K562 (cell line): Measurements from ENCODE around the gene INVS. TPM values are rescaled to one million over a fixed set of nuclear protein-coding genes. Genes with fewer than 3 reads are reported as not detected.

Experiments used
- TRIM24 ChIP-seq, 2 experiments: fragments of 450-650 bp; IDR thresholded peaks; 2 replicates each; pipeline ENCODE4 v1.6.1; 2016
- polyA plus RNA-seq, 8 experiments: library from polyadenylated mRNA; depleted of rRNA in 4 of 8; stranded (reverse) in 5 of 8; unstranded in 3 of 8; fragments of >200 nt; fragmentation: Nextera tagmentation in 2 of 8; fragmentation: Illumina TruSeq in 1 of 8; extraction: Ambion mirVana in 2 of 8; extraction: Trizol in 1 of 8; gene quantifications; 2 replicates each; pipeline versions ENCODE4 v1.2.1 to v1.2.3, GENCODE V29; 2011 to 2014; ENCODE audit warnings: inconsistent platforms in 1 of 8, missing spikeins in 1 of 8
- total RNA-seq, 7 experiments: library from RNA; depleted of rRNA in 6 of 7; stranded (reverse); fragments of >200 nt in 6 of 7; fragmentation: Illumina TruSeq in 2 of 7; extraction: Trizol in 2 of 7; gene quantifications; 2 replicates each; pipeline versions ENCODE4 v1.2.1 to v1.2.3, GENCODE V29; 2011 to 2021; ENCODE audit warnings: low replicate concordance in 1 of 7
- TF ChIP-seq, protein P1 (sequence below), 2 experiments: fragments of 450-650 bp; IDR thresholded peaks; 2 replicates each; pipeline ENCODE4 v1.6.1; 2016; ENCODE audit warnings: mild to moderate bottlenecking in 2 of 2, borderline replicate concordance in 1 of 2, low read depth in 1 of 2, moderate library complexity in 1 of 2
- TF ChIP-seq, protein P2 (sequence below): sonication (generic); formaldehyde crosslinking; IDR thresholded peaks from 2 replicates; pipeline ENCODE4 v1.8.0; 2022; ENCODE audit warnings: mild to moderate bottlenecking, missing genetic modification reagents, borderline replicate concordance

INVS gene
- total and polyA plus RNA-seq, 9 of the 15 experiments (the other 6 are each of a cell fraction or from before 2014, with no cell fraction given), result 0.77 to 18.5 (median 10.0) TPM

DNA sequence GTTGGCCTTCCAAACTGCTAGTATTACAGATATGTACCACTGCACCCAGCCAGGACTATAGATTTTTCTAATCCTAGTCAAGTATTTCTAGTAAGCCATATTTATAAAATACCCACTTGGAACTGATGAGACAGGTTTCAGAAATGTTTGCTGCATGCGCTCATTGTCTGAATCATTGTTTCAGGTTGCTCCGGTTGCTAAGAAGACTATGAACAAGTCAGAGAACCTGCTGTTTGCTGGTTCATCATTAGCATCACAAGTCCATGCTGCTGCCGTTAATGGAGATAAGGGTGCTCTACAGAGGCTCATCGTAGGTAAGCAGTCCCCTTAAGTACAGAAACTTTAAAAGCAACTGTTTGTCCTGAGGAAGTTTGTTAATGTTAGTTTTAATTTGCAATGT, 5.3 kb downstream of the INVS start (continued):
- TF ChIP-seq, protein P1, sequence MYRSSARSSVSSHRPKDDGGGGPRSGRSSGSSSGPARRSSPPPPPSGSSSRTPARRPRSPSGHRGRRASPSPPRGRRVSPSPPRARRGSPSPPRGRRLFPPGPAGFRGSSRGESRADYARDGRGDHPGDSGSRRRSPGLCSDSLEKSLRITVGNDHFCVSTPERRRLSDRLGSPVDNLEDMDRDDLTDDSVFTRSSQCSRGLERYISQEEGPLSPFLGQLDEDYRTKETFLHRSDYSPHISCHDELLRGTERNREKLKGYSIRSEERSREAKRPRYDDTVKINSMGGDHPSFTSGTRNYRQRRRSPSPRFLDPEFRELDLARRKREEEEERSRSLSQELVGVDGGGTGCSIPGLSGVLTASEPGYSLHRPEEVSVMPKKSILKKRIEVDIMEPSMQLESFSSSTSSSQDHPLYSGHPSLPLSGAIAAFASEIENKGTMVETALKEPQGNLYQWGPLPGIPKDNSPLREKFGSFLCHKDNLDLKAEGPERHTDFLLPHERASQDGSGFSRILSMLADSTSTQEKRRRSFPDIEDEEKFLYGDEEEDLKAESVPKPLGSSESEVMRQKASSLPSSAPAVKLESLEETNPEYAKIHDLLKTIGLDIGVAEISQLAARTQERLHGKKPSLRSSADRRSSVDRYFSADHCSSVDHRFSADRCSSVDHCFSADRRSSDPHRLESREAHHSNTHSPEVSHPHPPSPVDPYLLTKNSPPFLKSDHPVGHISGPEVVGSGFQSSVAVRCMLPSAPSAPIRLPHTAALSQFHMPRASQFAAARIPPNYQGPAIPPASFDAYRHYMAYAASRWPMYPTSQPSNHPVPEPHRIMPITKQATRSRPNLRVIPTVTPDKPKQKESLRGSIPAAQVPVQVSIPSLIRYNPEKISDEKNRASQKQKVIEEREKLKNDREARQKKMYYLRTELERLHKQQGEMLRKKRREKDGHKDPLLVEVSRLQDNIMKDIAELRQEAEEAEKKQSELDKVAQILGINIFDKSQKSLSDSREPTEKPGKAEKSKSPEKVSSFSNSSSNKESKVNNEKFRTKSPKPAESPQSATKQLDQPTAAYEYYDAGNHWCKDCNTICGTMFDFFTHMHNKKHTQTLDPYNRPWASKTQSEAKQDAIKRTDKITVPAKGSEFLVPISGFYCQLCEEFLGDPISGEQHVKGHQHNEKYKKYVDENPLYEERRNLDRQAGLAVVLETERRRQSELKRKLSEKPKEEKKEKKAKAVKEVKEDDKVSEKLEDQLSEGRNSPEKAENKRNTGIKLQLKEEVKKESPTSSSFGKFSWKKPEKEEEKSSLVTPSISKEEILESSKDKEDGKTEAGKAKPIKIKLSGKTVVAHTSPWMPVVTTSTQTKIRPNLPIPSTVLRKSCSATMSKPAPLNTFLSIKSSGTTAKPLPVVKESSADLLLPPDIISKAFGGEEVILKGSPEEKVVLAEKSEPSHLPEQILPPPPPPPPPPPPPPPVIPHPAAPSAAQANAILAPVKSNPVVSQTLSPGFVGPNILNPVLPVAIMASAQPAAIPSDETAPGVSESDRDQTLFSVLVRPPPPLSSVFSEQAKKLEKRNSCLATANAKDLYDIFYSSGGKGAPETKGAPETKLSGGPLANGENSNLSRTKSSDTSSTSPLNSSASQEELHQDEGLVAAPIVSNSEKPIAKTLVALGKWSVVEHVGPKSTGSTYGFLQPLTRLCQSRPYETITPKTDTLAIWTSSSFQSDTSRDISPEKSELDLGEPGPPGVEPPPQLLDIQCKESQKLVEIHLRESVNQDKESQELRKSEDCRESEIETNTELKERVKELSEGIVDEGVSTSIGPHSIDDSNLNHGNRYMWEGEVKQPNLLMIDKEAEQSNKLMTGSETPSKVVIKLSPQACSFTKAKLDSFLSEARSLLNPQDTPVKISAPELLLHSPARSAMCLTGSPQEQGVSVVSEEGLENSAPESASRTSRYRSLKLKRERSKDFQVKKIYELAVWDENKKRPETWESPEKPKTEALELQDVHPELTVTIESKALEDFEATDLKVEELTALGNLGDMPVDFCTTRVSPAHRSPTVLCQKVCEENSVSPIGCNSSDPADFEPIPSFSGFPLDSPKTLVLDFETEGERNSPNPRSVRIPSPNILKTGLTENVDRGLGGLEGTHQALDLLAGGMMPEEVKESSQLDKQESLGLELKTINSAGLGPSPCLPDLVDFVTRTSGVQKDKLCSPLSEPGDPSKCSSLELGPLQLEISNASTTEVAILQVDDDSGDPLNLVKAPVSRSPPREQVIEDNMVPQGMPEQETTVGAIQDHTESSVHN (IDR thresholded peaks at IDR 0.05; ENCODE audit: borderline replicate concordance in 1 of 2, low read depth in 1 of 2), result no peak
- TF ChIP-seq, protein P2, sequence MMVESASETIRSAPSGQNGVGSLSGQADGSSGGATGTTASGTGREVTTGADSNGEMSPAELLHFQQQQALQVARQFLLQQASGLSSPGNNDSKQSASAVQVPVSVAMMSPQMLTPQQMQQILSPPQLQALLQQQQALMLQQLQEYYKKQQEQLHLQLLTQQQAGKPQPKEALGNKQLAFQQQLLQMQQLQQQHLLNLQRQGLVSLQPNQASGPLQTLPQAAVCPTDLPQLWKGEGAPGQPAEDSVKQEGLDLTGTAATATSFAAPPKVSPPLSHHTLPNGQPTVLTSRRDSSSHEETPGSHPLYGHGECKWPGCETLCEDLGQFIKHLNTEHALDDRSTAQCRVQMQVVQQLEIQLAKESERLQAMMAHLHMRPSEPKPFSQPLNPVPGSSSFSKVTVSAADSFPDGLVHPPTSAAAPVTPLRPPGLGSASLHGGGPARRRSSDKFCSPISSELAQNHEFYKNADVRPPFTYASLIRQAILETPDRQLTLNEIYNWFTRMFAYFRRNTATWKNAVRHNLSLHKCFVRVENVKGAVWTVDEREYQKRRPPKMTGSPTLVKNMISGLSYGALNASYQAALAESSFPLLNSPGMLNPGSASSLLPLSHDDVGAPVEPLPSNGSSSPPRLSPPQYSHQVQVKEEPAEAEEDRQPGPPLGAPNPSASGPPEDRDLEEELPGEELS (CRISPR knock-in tag), result no peak
- no peak for TF ChIP-seq TRIM24 (IDR thresholded peaks at IDR 0.05)
